Loucy (cell line): ENCODE data around the gene SYNGAP1.

Experiments used
- H2AFZ ChIP-seq: fragments of 200-600 bp; sonication (generic); 2 replicates; pipeline ENCODE4 v1.6.0; 2016; ENCODE audit warnings: antibody characterized with exemption, mild to moderate bottlenecking, low read length, moderate library complexity
- H3F3A ChIP-seq: fragments of 200-600 bp; 2 replicates; pipeline ENCODE4 v1.6.0; 2016; ENCODE audit warnings: antibody characterized with exemption, low read depth, mild to moderate bottlenecking
- H3K27me3 ChIP-seq: fragments of 200-600 bp; sonication (generic); 2 replicates; pipeline ENCODE4 v1.6.1; 2014; ENCODE audit warnings: low read length, mild to moderate bottlenecking; ENCODE audit not compliant: insufficient read depth, poor library complexity, severe bottlenecking
- H3K36me3 ChIP-seq: fragments of 200-600 bp; sonication (generic); 2 replicates; pipeline ENCODE4 v1.6.1; 2016; ENCODE audit warnings: low read length; ENCODE audit not compliant: insufficient read depth
- H3K4me1 ChIP-seq: fragments of 200-600 bp; sonication (generic); 2 replicates; pipeline ENCODE4 v1.5.1; 2014; ENCODE audit warnings: low read length, mild to moderate bottlenecking; ENCODE audit not compliant: insufficient read depth, poor library complexity, severe bottlenecking
- H3K4me2 ChIP-seq: fragments of 200-600 bp; sonication (generic); 2 replicates; pipeline ENCODE4 v1.6.0; 2014; ENCODE audit warnings: antibody characterized with exemption, low read length, low read depth, mild to moderate bottlenecking; ENCODE audit not compliant: poor library complexity, severe bottlenecking
- H3K4me3 ChIP-seq: fragments of 200-600 bp; sonication (generic); 2 replicates; pipeline ENCODE4 v1.5.1; 2014; ENCODE audit warnings: low read length, mild to moderate bottlenecking, mixed read lengths; ENCODE audit not compliant: poor library complexity, severe bottlenecking
- H3K79me2 ChIP-seq: fragments of 200-600 bp; sonication (generic); 2 replicates; pipeline ENCODE4 v1.6.1; 2014; ENCODE audit warnings: low read length; ENCODE audit not compliant: insufficient read depth
- H3K9ac ChIP-seq: fragments of 200-600 bp; sonication (generic); 2 replicates; pipeline ENCODE4 v1.6.0; 2014; ENCODE audit warnings: mild to moderate bottlenecking, low read depth, low read length, moderate library complexity; ENCODE audit not compliant: poor library complexity, severe bottlenecking
- H3K9me2 ChIP-seq: fragments of 200-600 bp; sonication (generic); replicated peaks from 2 replicates; pipeline ENCODE4 v1.6.1; 2016; ENCODE audit warnings: low read depth, low read length, mixed read lengths
- H3K9me3 ChIP-seq: fragments of 200-600 bp; sonication (generic); 2 replicates; pipeline ENCODE4 v1.6.1; 2014; ENCODE audit warnings: mild to moderate bottlenecking, antibody characterized with exemption, low read length, low read depth; ENCODE audit not compliant: insufficient read depth
- H4K20me1 ChIP-seq: fragments of 200-600 bp; sonication (generic); 2 replicates; pipeline ENCODE4 v1.6.0; 2014; ENCODE audit warnings: antibody characterized with exemption, low read length, mild to moderate bottlenecking; ENCODE audit not compliant: insufficient read depth, poor library complexity, severe bottlenecking
- EZH2phosphoT487 ChIP-seq: fragments of 200-600 bp; IDR thresholded peaks from 2 replicates; pipeline ENCODE4 v1.6.1; 2018; ENCODE audit warnings: antibody characterized with exemption, mild to moderate bottlenecking, moderate library complexity, borderline replicate concordance
- TF ChIP-seq, protein P1 (sequence below): fragments of 200-600 bp; sonication (generic); conservative IDR thresholded peaks from 2 replicates; pipeline ENCODE4 v1.5.1; 2014; ENCODE audit warnings: mild to moderate bottlenecking, antibody characterized with exemption, low read length

SYNGAP1 gene

DNA sequence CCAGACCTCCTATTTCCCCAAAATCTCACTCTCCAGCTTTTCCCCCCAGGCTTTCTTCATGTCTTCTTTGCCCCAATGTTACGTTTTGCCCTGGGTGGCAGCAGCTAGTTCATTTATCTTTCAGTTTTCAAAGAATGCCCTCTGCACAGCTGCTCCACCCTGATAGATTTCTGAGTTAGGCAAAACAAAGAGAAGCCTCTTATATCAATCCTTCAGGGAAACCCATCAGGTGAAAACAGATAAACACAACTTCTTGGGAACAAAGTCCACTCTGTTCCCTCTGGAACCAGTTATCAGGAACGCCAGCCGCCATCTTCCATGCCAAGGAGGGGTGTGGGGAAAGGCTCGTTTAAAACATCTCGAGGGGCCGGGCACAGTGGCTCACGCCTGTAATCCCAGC, 68.5 kb downstream of the SYNGAP1 start:
- Histone ChIP-seq H3K9me3 (no peaks in the 10 kb centered on the region), H4K20me1 (no peaks in the 10 kb centered on the region), H3K4me3 (no peak overlapping the region), H3K9me2 (no peaks in the 10 kb centered on the region), H3K4me2 (no peak overlapping the region), H3K27me3 (no peaks in the 10 kb centered on the region), H2AFZ (no peak overlapping the region), H3K79me2 (no peaks in the 10 kb centered on the region), H3K36me3 (no peaks in the 10 kb centered on the region), H3F3A (no peaks in the 10 kb centered on the region), H3K9ac (no peak overlapping the region), H3K4me1 (peaks cover 9% of the 10 kb centered on the region)
- TF ChIP-seq EZH2phosphoT487 = no peak
- TF ChIP-seq, protein P1, sequence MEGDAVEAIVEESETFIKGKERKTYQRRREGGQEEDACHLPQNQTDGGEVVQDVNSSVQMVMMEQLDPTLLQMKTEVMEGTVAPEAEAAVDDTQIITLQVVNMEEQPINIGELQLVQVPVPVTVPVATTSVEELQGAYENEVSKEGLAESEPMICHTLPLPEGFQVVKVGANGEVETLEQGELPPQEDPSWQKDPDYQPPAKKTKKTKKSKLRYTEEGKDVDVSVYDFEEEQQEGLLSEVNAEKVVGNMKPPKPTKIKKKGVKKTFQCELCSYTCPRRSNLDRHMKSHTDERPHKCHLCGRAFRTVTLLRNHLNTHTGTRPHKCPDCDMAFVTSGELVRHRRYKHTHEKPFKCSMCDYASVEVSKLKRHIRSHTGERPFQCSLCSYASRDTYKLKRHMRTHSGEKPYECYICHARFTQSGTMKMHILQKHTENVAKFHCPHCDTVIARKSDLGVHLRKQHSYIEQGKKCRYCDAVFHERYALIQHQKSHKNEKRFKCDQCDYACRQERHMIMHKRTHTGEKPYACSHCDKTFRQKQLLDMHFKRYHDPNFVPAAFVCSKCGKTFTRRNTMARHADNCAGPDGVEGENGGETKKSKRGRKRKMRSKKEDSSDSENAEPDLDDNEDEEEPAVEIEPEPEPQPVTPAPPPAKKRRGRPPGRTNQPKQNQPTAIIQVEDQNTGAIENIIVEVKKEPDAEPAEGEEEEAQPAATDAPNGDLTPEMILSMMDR = no peak

DNA sequence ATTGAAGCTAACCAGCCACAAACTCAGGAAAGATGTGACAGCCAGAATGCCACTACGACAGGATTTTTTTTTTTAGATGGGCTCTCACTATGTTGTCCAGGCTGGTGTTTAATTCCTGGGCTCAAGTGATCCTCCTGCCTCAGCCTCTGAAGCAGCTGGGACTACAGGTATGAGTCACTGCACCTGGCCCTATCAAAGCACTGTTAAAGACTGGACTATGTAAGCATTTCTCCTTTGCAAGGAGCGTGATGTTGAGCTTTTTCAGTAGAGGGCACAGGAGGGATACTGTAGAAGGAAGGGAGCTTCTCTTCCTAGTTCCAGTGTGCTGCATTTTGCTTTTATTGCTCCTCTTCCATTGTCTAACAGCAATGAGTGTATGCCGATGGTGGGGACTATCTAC, 70.3 kb downstream of the SYNGAP1 start:
- no peak for TF ChIP-seq EZH2phosphoT487
- TF ChIP-seq, protein P1 = 0 out of 2 replicates have a peak, but pooled peaks have one; percentile 33

DNA sequence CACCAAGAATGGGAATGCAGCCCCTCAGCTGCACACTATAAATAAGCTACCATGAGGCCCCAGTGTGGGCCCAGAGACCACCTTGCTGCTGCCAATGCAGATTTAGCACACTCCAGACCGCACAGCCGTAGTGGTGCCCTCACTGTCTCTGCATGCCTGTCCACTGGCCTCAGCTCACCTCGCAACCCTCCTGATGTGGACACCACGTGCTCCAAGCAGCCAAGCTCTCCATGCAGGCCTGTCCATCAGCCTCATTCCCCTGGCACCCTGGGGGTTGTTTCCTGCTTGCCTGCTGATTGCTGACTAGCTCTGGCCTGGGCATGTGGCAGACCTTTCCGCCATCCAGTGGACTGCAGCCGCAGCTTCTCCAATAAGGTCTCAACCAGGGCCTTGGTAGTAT, 70.8 kb downstream of the SYNGAP1 start:
- Histone ChIP-seq H3K9me3 (no peaks in the 10 kb centered on the region), H3K79me2 (no peaks in the 10 kb centered on the region), H4K20me1 (no peaks in the 10 kb centered on the region), H3K4me3 (no peak overlapping the region), H3K27me3 (no peaks in the 10 kb centered on the region), H2AFZ (no peak overlapping the region), H3K36me3 (no peaks in the 10 kb centered on the region), H3F3A (no peaks in the 10 kb centered on the region), H3K9me2 (no peaks in the 10 kb centered on the region), H3K4me2 (no peak overlapping the region), H3K4me1 (peaks cover 9% of the 10 kb centered on the region), H3K9ac (no peak overlapping the region)
- TF ChIP-seq, protein P1 = no peak
- TF ChIP-seq EZH2phosphoT487 = no peak

More for the DNA sequence above, 70.3 kb downstream of the SYNGAP1 start:
- no peaks in the 10 kb centered on the region for H3F3A ChIP-seq
- H3K4me2 ChIP-seq = no peak overlapping the region
- no peaks in the 10 kb centered on the region for H4K20me1 ChIP-seq
- no peak overlapping the region for H2AFZ ChIP-seq
- H3K79me2 ChIP-seq = no peaks in the 10 kb centered on the region
- no peaks in the 10 kb centered on the region for H3K36me3 ChIP-seq
- H3K9me3 ChIP-seq = no peaks in the 10 kb centered on the region
- no peak overlapping the region for H3K4me3 ChIP-seq
- H3K9me2 ChIP-seq = no peaks in the 10 kb centered on the region
- H3K27me3 ChIP-seq = no peaks in the 10 kb centered on the region
- peaks cover 9% of the 10 kb centered on the region for H3K4me1 ChIP-seq
- H3K9ac ChIP-seq = no peak overlapping the region
